ENCODE measurements around the gene ARHGAP8.
A peak's percentile ranks its signal among the peaks of the same experiment; 100 is the strongest.

Gene ARHGAP8

DNA sequence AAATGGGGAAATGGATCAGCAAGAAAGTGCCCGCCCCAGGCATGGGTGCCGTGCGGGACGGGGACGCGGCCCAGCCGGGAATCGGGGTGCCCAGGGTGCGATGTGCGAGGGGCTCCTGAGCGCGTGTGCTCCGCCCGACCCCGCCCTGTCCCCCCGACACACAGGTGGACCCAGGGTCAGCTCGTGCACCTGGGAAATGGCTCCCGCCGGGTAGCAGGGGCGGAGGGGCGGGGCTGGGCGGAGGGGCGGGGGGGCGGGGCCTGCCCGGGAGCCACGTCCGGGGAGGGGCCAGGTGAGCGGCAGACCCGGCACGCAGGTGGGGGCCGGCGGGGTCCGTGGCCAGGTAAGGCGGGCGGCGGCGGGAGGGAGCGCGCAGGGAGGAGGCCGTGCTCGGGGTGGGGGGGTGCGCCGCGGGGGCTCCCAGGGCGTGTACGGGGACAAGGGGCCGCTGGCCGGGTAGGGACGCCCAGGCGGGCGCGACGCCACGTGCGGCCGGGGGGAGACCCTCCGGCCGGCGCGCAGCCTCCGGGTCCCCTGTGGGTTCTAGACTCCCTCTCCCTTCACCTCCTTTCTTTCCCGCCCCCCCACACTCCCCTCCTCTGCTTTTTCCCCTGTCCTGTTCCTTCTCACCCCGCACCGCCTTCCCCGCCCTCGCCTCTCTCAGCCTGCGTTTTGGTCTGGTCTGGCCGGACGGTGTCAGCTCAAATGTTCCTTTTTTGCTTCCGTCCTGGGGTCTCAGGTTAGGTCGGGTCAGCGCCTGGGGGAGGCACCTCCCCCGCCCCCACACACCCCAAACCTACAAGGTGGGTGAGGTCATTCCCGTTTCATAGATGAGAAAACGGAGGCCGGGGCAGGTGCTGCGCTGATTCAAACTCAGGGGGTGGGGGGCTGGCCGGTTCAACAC is at the start of gene ARHGAP8:
Gene ARHGAP8 (plus strand): TSS at position 291 of the 904 bp plus-strand sequence. CDS start 33,953 bp downstream, outside the sequence.
- no peak within 1 kb of the TSS for H3K4me3 ChIP-seq (replicated peaks; ENCODE audit: low read depth, low read length)
- DNase-seq (ENCODE audit: low read depth): no peak
- TF ChIP-seq, protein P1, sequence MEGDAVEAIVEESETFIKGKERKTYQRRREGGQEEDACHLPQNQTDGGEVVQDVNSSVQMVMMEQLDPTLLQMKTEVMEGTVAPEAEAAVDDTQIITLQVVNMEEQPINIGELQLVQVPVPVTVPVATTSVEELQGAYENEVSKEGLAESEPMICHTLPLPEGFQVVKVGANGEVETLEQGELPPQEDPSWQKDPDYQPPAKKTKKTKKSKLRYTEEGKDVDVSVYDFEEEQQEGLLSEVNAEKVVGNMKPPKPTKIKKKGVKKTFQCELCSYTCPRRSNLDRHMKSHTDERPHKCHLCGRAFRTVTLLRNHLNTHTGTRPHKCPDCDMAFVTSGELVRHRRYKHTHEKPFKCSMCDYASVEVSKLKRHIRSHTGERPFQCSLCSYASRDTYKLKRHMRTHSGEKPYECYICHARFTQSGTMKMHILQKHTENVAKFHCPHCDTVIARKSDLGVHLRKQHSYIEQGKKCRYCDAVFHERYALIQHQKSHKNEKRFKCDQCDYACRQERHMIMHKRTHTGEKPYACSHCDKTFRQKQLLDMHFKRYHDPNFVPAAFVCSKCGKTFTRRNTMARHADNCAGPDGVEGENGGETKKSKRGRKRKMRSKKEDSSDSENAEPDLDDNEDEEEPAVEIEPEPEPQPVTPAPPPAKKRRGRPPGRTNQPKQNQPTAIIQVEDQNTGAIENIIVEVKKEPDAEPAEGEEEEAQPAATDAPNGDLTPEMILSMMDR (IDR thresholded peaks at IDR 0.05; ENCODE audit: low read length, missing control alignments): no peak

DNA sequence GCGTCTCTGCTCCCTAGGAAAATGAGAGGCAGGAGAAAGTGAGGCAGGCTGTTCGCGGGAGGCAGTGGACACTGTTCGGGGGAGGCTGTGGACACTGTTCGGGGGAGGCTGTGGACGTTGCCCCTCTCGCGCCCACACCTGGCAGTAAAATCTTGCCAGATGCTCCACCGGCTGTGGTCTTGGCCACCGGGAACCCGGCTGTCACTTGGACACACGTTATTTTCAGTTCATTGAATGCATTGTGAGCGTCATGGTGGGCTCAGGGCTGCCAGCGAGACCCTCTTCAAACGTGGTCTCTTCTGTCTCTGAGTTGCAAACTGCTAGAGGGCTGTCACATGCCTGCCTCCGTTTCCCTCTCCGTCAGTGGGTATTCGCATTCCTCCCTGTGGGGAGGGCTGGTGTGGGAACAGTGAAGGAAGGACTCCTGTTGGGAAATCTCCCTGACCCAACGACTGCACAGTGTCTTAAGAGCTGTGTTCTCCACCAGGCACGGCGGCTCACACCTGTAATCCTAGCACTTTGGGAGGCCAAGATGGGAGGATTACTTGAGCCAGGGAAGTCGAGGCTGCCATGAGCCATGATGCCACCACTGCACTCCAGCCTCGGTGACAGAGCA is 49.0 kb upstream of the ARHGAP8 start:
- TF ChIP-seq, protein P1 (IDR thresholded peaks at IDR 0.05; ENCODE audit: low read length, missing control alignments): no peak
- DNase-seq (ENCODE audit: low read depth): no peak
- peak overlapping the region; percentile 47 for H3K4me3 ChIP-seq (replicated peaks; ENCODE audit: low read depth, low read length)

DNA sequence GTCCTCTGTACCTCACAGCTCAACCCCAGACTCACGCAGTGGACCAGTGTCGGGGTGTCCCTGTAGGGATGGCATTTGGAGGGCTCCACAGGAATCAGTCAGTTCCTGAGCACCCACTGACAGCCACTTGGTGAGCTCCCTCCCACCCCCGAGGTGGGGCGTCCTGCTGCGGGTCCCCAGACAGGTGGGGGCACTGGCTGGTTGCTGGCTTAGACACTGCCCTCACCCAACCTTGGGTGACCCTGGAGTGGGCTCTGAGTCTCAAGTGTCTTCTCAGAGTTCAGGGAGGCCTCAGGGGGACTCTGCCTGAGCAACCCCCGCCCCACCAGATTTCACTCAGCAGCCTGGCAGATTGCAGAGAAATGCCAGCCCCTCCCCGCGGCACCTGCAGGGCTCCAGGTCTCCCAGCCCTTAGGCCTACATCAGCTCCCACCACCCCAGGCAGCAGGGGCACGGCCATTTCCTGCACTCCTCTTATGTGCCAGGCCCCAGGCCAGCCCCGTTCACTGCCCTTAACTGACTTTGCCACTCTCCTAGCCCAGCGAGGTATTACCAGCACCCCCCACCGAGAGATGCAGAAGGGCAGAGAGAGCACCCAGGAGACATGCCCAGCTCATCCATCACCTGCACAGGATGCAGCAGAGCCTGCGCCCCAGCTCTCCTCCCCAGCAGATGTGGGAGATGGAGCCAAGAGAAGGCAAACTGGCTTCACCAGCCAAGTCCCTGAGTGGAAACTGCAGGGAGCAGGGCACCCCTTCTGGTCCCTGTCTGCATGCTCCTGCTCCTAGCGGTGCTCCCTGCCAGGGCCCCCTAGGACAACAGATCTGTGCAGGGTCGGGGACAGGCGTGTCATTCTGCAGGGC is 48.0 kb upstream of the ARHGAP8 start:
- TF ChIP-seq, protein P1 (IDR thresholded peaks at IDR 0.05; ENCODE audit: low read length, missing control alignments): no peak
- DNase-seq (ENCODE audit: low read depth): no peak
- no peak overlapping the region for H3K4me3 ChIP-seq (replicated peaks; ENCODE audit: low read depth, low read length)

DNA sequence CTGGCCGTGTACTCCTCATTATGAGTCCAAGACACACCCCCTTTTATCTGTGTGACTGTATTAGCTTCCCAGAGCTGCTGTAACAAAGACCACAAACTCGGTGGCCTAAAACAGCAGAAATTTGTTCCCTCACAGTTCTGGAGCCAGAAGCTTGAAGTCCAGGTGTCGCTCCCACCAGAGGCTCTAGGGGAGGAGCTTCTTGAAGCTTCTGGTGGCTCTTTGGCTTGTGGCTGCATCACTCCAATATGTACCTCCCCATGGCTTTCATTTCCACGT is 47.4 kb upstream of the ARHGAP8 start:
- no peak for DNase-seq (ENCODE audit: low read depth)
- TF ChIP-seq, protein P1 (IDR thresholded peaks at IDR 0.05; ENCODE audit: low read length, missing control alignments): no peak
- H3K4me3 ChIP-seq (replicated peaks; ENCODE audit: low read depth, low read length): no peak overlapping the region

DNA sequence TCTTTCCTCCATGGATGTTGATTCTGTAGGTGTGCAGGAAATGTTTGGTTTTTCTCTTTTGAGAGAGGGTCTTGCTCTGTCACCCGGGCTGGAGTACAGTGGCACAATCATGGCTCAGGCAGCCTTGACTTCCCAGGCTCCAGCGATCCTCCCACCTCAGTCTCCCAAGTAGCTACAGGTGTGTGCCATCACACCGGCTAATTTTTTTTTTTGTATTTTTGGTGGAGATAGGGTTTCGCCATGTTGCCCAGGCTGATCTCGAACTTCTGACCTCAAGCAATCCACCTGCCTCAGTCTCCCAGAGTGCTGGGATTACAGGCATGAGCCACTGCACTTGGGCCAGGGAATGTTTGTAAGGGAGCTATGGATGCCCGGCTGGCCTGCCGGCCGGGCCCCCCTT is 45.9 kb upstream of the ARHGAP8 start:
- TF ChIP-seq, protein P1 (IDR thresholded peaks at IDR 0.05; ENCODE audit: low read length, missing control alignments): no peak
- no peak overlapping the region for H3K4me3 ChIP-seq (replicated peaks; ENCODE audit: low read depth, low read length)
- no peak for DNase-seq (ENCODE audit: low read depth)

DNA sequence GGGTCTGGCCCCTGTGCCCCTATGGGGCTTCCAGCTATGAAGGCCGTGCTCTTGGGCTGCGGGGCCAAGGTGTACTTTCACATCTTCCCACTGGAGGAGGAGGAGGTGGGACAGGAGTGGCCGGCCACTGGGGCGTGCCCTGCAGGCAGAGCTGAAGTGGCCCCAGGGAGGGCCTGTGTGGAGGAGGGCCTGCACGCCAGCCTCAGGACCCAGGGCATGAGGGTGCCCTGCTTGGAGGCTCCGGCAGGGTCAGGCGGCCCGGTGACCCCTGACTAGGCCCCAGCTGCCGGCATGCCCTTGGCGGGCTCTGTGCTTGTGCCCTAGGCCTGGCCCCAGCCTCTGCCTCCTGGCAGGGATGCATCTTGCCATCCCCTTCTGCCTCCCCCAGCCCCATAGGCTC is 45.2 kb upstream of the ARHGAP8 start:
- TF ChIP-seq, protein P1 (IDR thresholded peaks at IDR 0.05; ENCODE audit: low read length, missing control alignments): no peak
- no peak for DNase-seq (ENCODE audit: low read depth)
- no peak overlapping the region for H3K4me3 ChIP-seq (replicated peaks; ENCODE audit: low read depth, low read length)

Data from fibroblast of pulmonary artery (primary cell).